Ovary (tissue), 9 donors: ENCODE results near the gene TXNDC11. TPM values are rescaled to one million over a fixed set of nuclear protein-coding genes. Genes with fewer than 3 reads are reported as not detected.
A peak's percentile ranks its signal among the peaks of the same experiment; 100 is the strongest.

ENCODE experiments used
- DNase-seq, 5 donors: peaks; one replicate each; pipeline ENCODE4 v3.0.0-alpha.2; 2019 to 2020
- H3K27ac ChIP-seq, 2 donors: fragments of 200-600 bp; one replicate each; pipeline versions ENCODE4 v1.5.1 to v1.8.0; 2019 to 2022
- H3K27me3 ChIP-seq: fragments of 200-600 bp; one replicate; pipeline ENCODE4 v1.8.0; 2022
- H3K36me3 ChIP-seq: fragments of 200-600 bp; sonication (generic); one replicate; pipeline ENCODE4 v1.5.1; 2019
- H3K4me1 ChIP-seq: one replicate; pipeline ENCODE4 v1.8.1; 2013; ENCODE audit warnings: mild to moderate bottlenecking, moderate library complexity; ENCODE audit not compliant: insufficient read depth
- H3K4me3 ChIP-seq: fragments of 200-600 bp; sonication (generic); one replicate; pipeline ENCODE4 v1.5.1; 2017
- H3K9me3 ChIP-seq, 2 donors: fragments of 200-600 bp in 1 of 2; sonication (generic) in 1 of 2; one replicate each; pipeline versions ENCODE4 v1.5.1 to v1.8.1; 2013 to 2019; ENCODE audit warnings: mild to moderate bottlenecking in 1 of 2, moderate library complexity in 1 of 2
- EP300 ChIP-seq: sonication (generic); formaldehyde crosslinking; IDR thresholded peaks from one replicate; pipeline ENCODE4 v1.6.1; 2017; ENCODE audit warnings: antibody characterized with exemption
- POLR2A ChIP-seq: fragments of 450-650 bp; IDR thresholded peaks from one replicate; pipeline ENCODE4 v1.6.1; 2017; ENCODE audit warnings: antibody characterized with exemption, mild to moderate bottlenecking, moderate library complexity
- WGBS, 3 donors: extraction: QIAGEN DNeasy Blood & Tissue Kit in 1 of 3; methylation state at CpG; one replicate each; pipeline versions ENCODE4 v1.1.5 to v1.1.7; 2013 to 2017; 5-methylcytosine and 5-hydroxymethylcytosine counted together
- intact Hi-C, 4 donors: fragments of 100-400 bp; cut with DNase I; formaldehyde crosslinking; loops; one replicate each; pipeline versions ENCODE4 v1.11.0 to v1.15.1; 2022 to 2023
- polyA plus RNA-seq, 2 donors: library from polyadenylated mRNA; stranded (reverse); fragments of 200-250 nt in 1 of 2; fragments of 350-450 nt in 1 of 2; fragmentation: Illumina TruSeq in 1 of 2; extraction: RNeasy Lipid Tissue Mini Kit (QIAGEN cat#74804) in 1 of 2; gene quantifications; one replicate each; pipeline ENCODE4 v1.2.3, GENCODE V29; 2013 to 2014
- total RNA-seq, 7 donors: library from RNA; depleted of rRNA in 2 of 7; stranded (reverse); fragments of >200 nt in 2 of 7; fragmentation: NEBNext Ultra II Directional in 3 of 7; extraction: Animal tissue kit (Norgen Biotek cat#: 25700) in 3 of 7; gene quantifications; one replicate each; pipeline versions ENCODE4 v1.1.0 to v1.2.4, GENCODE V29; 2016 to 2023
- TF ChIP-seq, protein P1 (sequence below), 3 donors: fragments of 450-650 bp in 2 of 3; fragments of 200-600 bp in 1 of 3; IDR thresholded peaks; one replicate each; pipeline versions ENCODE4 v1.5.1 to v1.8.0; 2016 to 2022; ENCODE audit warnings: antibody characterized with exemption in 3 of 3, mild to moderate bottlenecking in 1 of 3
- donor health status: DM: no; HTN: no; CAD: no; lungs with moderate emphysema.
- donor health status: DM: no; HTN: no; CAD: no.
- donor health status: Bipolar disorder and iron deficiency.
- donor health status: DM: yes; HTN: yes; CAD: no.
- donor health status: DM: no; HTN: no; CAD: no.
- donor health status: DM: yes; HTN: yes; CAD: no.

TXNDC11 gene
- total and polyA plus RNA-seq, 9 donors, result 32.3 to 48.6 (median 39.3) TPM

DNA sequence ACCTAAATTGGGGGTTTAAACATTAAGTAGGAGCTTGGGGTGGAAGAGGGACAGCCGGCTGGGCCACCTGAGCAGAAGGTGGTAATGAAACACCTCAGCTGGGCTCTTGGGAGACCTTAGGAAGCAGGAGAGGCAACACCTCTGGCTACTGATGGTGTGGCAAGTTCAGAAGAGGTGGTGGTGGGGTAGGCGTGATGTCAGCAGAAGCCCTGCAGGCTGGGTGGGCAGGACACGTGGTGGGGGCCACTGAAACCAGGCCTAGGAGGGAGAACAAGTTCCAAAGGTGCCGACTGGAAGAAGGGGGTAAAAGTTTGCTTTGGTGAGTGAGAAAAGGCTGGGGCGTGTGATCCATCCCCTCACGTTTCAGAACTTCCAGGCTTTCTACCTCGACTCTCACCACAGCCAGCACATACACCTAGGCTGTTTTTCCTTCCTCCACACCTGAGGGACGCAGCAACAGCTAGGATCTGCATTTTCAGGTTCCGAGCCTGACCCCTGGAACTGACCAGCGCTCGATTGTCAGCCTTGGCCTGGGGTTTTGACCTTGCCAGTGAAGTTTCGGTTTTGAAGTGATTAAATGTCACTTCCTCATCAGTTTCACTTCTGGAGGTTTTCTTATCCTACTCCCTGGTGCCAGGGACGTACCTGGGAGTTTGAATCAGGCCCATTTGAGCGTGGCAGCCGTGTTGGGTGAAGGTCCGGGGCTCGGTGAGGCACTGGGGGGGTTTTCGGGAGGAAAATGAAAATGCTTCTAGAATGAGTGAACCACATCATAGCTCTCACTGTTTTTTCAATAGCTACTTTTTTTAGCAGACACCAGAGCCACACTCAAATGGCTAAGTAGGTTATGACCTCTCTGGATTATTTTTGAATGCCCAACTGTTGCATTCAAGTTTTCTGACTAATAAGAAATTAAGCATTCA is 64.4 kb downstream of the TXNDC11 start:
- DNase-seq, result no peak
- Histone ChIP-seq H3K36me3 (no peaks in the 10 kb centered on the region), H3K27me3 (no peaks in the 10 kb centered on the region), H3K4me3 (no peak overlapping the region), H3K9me3 (no peaks in the 10 kb centered on the region), H3K27ac (no peak overlapping the region), H3K4me1 (peaks cover 15% of the 10 kb centered on the region)
- TF ChIP-seq POLR2A, result no peak
- 74 to 76% (median 75%) methylated on average over 18 of the region's 18 CpGs for WGBS, 3 donors
- intact Hi-C loops, result no loop called here

DNA sequence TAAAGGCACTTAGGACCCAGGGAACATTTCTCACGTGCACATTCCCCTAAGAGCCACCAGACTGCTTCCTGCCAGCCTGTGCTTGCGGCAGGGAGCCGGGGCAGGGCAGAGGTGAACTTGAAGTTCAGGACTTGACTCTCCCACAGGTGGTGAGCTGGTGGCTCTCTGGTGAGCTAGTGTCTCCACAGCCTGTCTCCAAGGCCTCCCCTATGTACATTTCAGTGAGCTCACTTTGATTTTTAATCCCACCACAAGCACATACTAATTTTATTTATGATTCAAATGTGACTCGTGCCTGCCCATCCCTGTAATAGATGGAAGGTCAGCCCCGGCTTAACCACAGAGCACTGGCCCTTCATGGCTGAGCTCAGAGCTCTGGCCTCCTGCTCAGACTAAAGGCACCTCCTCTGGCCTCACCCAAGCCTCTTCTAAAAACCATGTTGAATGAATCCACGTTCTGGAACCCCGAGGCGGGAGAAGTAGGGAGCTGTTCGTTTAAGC is 65.2 kb downstream of the TXNDC11 start:
- H3K27ac ChIP-seq, result no peak overlapping the region
- no peak overlapping the region for H3K4me3 ChIP-seq
- H3K9me3 ChIP-seq, result no peaks in the 10 kb centered on the region
- 63 to 70% (median 68%) methylated on average over 9 of the region's 9 CpGs for WGBS, 3 donors
- H3K4me1 ChIP-seq, result peaks cover 21% of the 10 kb centered on the region
- no peaks in the 10 kb centered on the region for H3K36me3 ChIP-seq
- intact Hi-C loops, result no loop called here
- peak in 2 of 5 donors; percentile 7 to 23 for DNase-seq
- H3K27me3 ChIP-seq, result no peaks in the 10 kb centered on the region
- TF ChIP-seq POLR2A (no peak), EP300 (no peak)
- TF ChIP-seq, protein P1, sequence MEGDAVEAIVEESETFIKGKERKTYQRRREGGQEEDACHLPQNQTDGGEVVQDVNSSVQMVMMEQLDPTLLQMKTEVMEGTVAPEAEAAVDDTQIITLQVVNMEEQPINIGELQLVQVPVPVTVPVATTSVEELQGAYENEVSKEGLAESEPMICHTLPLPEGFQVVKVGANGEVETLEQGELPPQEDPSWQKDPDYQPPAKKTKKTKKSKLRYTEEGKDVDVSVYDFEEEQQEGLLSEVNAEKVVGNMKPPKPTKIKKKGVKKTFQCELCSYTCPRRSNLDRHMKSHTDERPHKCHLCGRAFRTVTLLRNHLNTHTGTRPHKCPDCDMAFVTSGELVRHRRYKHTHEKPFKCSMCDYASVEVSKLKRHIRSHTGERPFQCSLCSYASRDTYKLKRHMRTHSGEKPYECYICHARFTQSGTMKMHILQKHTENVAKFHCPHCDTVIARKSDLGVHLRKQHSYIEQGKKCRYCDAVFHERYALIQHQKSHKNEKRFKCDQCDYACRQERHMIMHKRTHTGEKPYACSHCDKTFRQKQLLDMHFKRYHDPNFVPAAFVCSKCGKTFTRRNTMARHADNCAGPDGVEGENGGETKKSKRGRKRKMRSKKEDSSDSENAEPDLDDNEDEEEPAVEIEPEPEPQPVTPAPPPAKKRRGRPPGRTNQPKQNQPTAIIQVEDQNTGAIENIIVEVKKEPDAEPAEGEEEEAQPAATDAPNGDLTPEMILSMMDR (IDR thresholded peaks at IDR 0.05), result no peak

DNA sequence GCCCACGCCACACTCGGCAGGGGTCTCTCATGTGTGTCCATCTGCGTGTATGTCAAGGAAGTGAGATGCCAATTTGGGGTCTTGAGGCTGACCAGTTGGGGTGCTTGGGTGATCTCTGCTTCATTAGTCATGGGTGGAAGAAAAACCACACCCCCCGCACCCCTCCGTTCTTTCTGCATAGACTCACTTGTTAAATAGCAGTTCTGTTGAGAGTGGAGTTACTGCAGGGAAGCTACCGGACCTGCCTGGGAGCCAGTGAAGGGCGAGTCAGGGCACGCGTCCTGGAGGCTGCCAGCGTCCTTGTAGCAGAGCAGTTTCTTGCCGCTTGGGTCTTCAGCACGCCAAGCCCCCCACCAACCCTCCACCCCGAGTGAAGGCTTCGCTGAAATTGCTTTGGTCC is 65.9 kb downstream of the TXNDC11 start:
- TF ChIP-seq EP300, result no peak
- TF ChIP-seq, protein P1 (IDR thresholded peaks at IDR 0.05), result no peak
- TF ChIP-seq POLR2A, result no peak
- intact Hi-C loops, result no loop called here
- peak in 2 of 5 donors; percentile 19 to 29 for DNase-seq
- no peak overlapping the region for H3K4me3 ChIP-seq
- WGBS, 3 donors, result 86 to 93% (median 87%) methylated on average over 14 of the region's 14 CpGs
- no peaks in the 10 kb centered on the region for H3K27me3 ChIP-seq
- no peaks in the 10 kb centered on the region for H3K9me3 ChIP-seq
- H3K36me3 ChIP-seq, result no peaks in the 10 kb centered on the region
- H3K4me1 ChIP-seq, result peaks cover 23% of the 10 kb centered on the region
- H3K27ac ChIP-seq, result no peak overlapping the region

DNA sequence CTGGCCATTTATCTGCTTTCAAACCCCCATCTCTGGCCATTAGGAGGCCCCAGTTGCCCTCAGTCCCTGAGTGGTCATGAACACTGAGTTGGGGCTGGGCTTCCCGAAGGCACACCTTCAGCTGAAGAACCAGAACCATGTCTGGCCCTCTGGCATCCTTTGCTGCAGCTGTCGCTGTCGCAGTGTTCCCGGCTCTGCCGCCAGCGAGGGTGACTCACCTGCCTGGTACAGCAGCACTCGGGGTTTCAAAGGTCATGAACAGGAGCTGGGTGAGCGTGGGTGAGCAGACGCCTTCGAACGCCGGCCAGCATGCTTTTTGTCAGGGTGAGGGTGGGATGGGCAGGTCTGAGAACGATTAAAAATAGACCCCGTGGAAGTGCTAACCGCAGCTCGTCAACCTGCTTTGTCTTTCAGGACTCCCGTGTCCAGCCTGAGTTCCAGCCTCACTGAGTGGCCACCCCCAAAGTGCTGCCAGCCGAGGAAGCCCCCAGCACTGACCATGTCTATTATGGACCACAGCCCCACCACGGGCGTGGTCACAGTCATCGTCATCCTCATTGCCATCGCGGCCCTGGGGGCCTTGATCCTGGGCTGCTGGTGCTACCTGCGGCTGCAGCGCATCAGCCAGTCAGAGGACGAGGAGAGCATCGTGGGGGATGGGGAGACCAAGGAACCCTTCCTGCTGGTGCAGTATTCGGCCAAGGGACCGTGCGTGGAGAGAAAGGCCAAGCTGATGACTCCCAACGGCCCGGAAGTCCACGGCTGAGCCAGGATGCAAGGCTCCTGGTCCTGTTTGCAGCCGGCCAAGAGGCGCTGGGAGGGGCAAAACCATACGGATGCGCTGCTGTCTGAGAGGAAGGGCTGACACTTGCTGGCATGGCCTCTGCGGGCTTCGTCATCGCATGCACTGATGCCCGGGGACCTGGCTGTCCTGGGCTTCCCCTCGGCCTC is 66.8 kb downstream of the TXNDC11 start:
- Histone ChIP-seq H3K4me1 (peaks cover 24% of the 10 kb centered on the region), H3K36me3 (no peaks in the 10 kb centered on the region), H3K27me3 (no peaks in the 10 kb centered on the region), H3K4me3 (no peak overlapping the region), H3K27ac (no peak overlapping the region), H3K9me3 (no peaks in the 10 kb centered on the region)
- TF ChIP-seq POLR2A (no peak), EP300 (no peak)
- TF ChIP-seq, protein P1 (IDR thresholded peaks at IDR 0.05), result no peak
- peak in 1 of 5 donors; percentile 38 for DNase-seq
- WGBS, 3 donors, result 81 to 88% (median 82%) methylated on average over 42 of the region's 42 CpGs
- intact Hi-C loops, result no loop called here
